WTC11 (cell line): ENCODE data around the gene KRTAP5-3. TPM values are rescaled to one million over a fixed set of nuclear protein-coding genes. Genes with fewer than 3 reads are reported as not detected.

Experiments
- ATAC-seq: fragments of 200-7000 bp; cut with Tn5 transposase; 2 replicates; pipeline ENCODE4 v1.10.0; 2021; ENCODE audit warnings: mild to moderate bottlenecking, moderate library complexity
- CTCF ChIA-PET: fragments of 300-600 bp; sonication (Branson Sonifier 250); formaldehyde crosslinking; loops from one replicate; lab custom pipeline; 2021; ENCODE audit warnings: antibody characterized with exemption; lab: Charles Lee
- POLR2A ChIA-PET: fragments of 350-600 bp; sonication (Branson Sonifier 250); formaldehyde crosslinking; loops from one replicate; lab custom pipeline; 2021; ENCODE audit warnings: antibody characterized with exemption; lab: Charles Lee
- DNase-seq: peaks from one replicate; pipeline ENCODE4 v3.0.0; 2021; ENCODE audit warnings: low spot score
- H3K27ac Mint-ChIP-seq: 2 replicates; pipeline ENCODE4 v1.8.0; 2021; ENCODE audit warnings: mixed read lengths
- H3K27me3 Mint-ChIP-seq: 2 replicates; pipeline ENCODE4 v1.8.0; 2021; ENCODE audit warnings: low read depth, mild to moderate bottlenecking, moderate library complexity, mixed read lengths
- H3K36me3 Mint-ChIP-seq: 2 replicates; pipeline ENCODE4 v1.8.0; 2021; ENCODE audit warnings: mixed read lengths
- H3K4me1 Mint-ChIP-seq: 2 replicates; pipeline ENCODE4 v1.8.0; 2022; ENCODE audit warnings: mixed read lengths
- H3K4me3 Mint-ChIP-seq: 2 replicates; pipeline ENCODE4 v1.8.0; 2021; ENCODE audit warnings: mild to moderate bottlenecking, moderate library complexity, mixed read lengths
- H3K9me3 Mint-ChIP-seq: 2 replicates; pipeline ENCODE4 v1.8.0; 2021; ENCODE audit warnings: mixed read lengths
- ELF4 ChIP-seq: sonication (generic); formaldehyde crosslinking; IDR thresholded peaks from 2 replicates; pipeline ENCODE4 v1.8.1; 2022; ENCODE audit warnings: low read depth, mild to moderate bottlenecking, moderate library complexity, missing genetic modification reagents
- EMX1 ChIP-seq: fragments of 250-450 bp; sonication (Bioruptor Pico); IDR thresholded peaks from 2 replicates; pipeline ENCODE4 v1.8.0; 2021; ENCODE audit warnings: mild to moderate bottlenecking
- FOXK1 ChIP-seq: sonication (generic); formaldehyde crosslinking; IDR thresholded peaks from 2 replicates; pipeline ENCODE4 v1.8.0; 2022; ENCODE audit warnings: mild to moderate bottlenecking, moderate library complexity, missing genetic modification reagents
- HMGA2 ChIP-seq: fragments of 250-450 bp; sonication (Bioruptor Pico); IDR thresholded peaks from 2 replicates; pipeline ENCODE4 v1.4.0; 2021; ENCODE audit warnings: mild to moderate bottlenecking, moderate library complexity
- JAZF1 ChIP-seq: fragments of 250-450 bp; sonication (Bioruptor Pico); IDR thresholded peaks from 2 replicates; pipeline ENCODE4 v1.9.0; 2021; ENCODE audit warnings: moderate library complexity, mild to moderate bottlenecking, inconsistent platforms
- JUN ChIP-seq: sonication (generic); formaldehyde crosslinking; IDR thresholded peaks from 2 replicates; pipeline ENCODE4 v1.8.0; 2023; ENCODE audit warnings: mild to moderate bottlenecking, missing genetic modification reagents
- MXD4 ChIP-seq: fragments of 250-450 bp; sonication (Bioruptor Pico); IDR thresholded peaks from 2 replicates; pipeline ENCODE4 v1.8.0; 2021; ENCODE audit warnings: mild to moderate bottlenecking, moderate library complexity, borderline replicate concordance
- MYBL2 ChIP-seq: sonication (generic); formaldehyde crosslinking; IDR thresholded peaks from 2 replicates; pipeline ENCODE4 v1.8.1; 2023; ENCODE audit warnings: mild to moderate bottlenecking, moderate library complexity, missing genetic modification reagents
- NR2C2 ChIP-seq: sonication (generic); formaldehyde crosslinking; IDR thresholded peaks from 2 replicates; pipeline ENCODE4 v1.8.0; 2022; ENCODE audit warnings: mild to moderate bottlenecking, missing genetic modification reagents
- RELA ChIP-seq: sonication (generic); formaldehyde crosslinking; IDR thresholded peaks from 2 replicates; pipeline ENCODE4 v1.8.1; 2022; ENCODE audit warnings: missing genetic modification reagents, mild to moderate bottlenecking, borderline replicate concordance
- SOX15 ChIP-seq: fragments of 250-450 bp; sonication (Bioruptor Pico); IDR thresholded peaks from 2 replicates; pipeline ENCODE4 v1.9.0; 2021; ENCODE audit warnings: mild to moderate bottlenecking
- TCF7 ChIP-seq: sonication (generic); formaldehyde crosslinking; IDR thresholded peaks from 2 replicates; pipeline ENCODE4 v1.8.0; 2022; ENCODE audit warnings: mild to moderate bottlenecking, low read depth, missing genetic modification reagents, moderate library complexity
- ZNF219 ChIP-seq: sonication (generic); formaldehyde crosslinking; IDR thresholded peaks from 2 replicates; pipeline ENCODE4 v1.8.0; 2023; ENCODE audit warnings: missing genetic modification reagents, mild to moderate bottlenecking, borderline replicate concordance
- ZNF317 ChIP-seq: sonication (generic); formaldehyde crosslinking; IDR thresholded peaks from 2 replicates; pipeline ENCODE4 v1.8.1; 2023; ENCODE audit warnings: low read depth, mild to moderate bottlenecking, moderate library complexity, missing genetic modification reagents, borderline replicate concordance
- total RNA-seq: library from RNA; stranded (reverse); gene quantifications from 3 replicates; pipeline ENCODE4 v1.2.3, GENCODE V29; 2021
- TF ChIP-seq, protein P1 (sequence below): fragments of 250-450 bp; sonication (Bioruptor Pico); IDR thresholded peaks from 2 replicates; pipeline ENCODE4 v1.8.0; 2021; ENCODE audit warnings: mild to moderate bottlenecking
- TF ChIP-seq, protein P2 (sequence below): fragments of 250-450 bp; sonication (Bioruptor Pico); IDR thresholded peaks from 2 replicates; pipeline ENCODE4 v1.9.0; 2021; ENCODE audit warnings: mild to moderate bottlenecking, borderline replicate concordance
- TF ChIP-seq, protein P3 (sequence below): fragments of 250-450 bp; sonication (Bioruptor Pico); IDR thresholded peaks from 2 replicates; pipeline ENCODE4 v1.9.0; 2021; ENCODE audit warnings: moderate library complexity, mild to moderate bottlenecking, inconsistent platforms, borderline replicate concordance
- TF ChIP-seq, protein P4 (sequence below): fragments of 250-450 bp; sonication (Bioruptor Pico); conservative IDR thresholded peaks from 2 replicates; pipeline ENCODE4 v1.9.0; 2021; ENCODE audit warnings: mild to moderate bottlenecking
- TF ChIP-seq, protein P5 (sequence below): sonication (generic); formaldehyde crosslinking; IDR thresholded peaks from 2 replicates; pipeline ENCODE4 v1.8.1; 2022; ENCODE audit warnings: low read depth, missing genetic modification reagents, borderline replicate concordance

Gene KRTAP5-3
- total RNA-seq, 1 experiment from 2014 or later, result not detected

DNA sequence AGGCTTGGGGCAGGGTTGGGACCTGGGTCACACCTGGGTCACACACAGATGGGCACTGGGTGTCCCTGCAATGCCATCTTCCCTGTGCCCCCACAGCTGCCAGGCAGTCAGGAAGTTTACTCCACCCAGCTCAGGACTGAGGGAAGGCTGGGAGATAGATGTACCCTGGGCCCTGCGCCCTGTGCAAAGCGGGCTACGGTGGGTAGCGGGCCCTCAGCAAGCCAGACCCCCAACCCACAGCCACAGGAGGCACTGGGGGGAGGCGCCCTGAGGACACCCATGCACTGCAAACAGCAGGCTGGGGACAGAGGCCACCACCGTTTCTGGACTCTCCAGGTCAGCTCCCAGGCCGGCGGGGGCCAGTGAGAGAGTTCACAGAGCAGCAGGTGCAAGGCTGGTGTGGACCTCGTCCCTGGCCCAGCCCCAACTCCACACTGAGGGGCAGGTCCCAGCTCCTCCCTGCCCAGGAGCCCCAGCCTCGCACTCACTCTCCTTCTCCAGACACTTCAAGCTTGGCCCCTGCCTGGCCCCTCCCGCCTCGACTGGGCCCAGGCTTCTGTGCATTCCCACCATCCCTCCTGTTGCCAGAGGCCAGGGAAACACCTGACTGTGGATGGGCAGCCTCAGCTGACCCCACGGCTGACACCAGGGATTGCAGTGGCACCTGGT is 41.1 kb downstream of the KRTAP5-3 start:
- Mint-ChIP-seq H3K27me3 (peaks cover 32% of the 10 kb centered on the region), H3K36me3 (no peaks in the 10 kb centered on the region), H3K27ac (no peak overlapping the region), H3K9me3 (no peaks in the 10 kb centered on the region), H3K4me1 (peaks cover 13% of the 10 kb centered on the region), H3K4me3 (no peak overlapping the region)
- CTCF ChIA-PET, result interaction anchor here (0.6 to 14.8 kb wide), 8 partner anchors 9 to 725 kb away, joined by 3 to 457 read pairs (median 6); partner anchors contain the start of gene SYT8
- DNase-seq, result no peak
- no peak for ATAC-seq
- TF ChIP-seq FOXK1 (CRISPR knock-in tag), result no peak
- TF ChIP-seq EMX1 (CRISPR knock-in tag), result no peak
- TF ChIP-seq JUN (CRISPR knock-in tag), result no peak
- TF ChIP-seq, protein P1, sequence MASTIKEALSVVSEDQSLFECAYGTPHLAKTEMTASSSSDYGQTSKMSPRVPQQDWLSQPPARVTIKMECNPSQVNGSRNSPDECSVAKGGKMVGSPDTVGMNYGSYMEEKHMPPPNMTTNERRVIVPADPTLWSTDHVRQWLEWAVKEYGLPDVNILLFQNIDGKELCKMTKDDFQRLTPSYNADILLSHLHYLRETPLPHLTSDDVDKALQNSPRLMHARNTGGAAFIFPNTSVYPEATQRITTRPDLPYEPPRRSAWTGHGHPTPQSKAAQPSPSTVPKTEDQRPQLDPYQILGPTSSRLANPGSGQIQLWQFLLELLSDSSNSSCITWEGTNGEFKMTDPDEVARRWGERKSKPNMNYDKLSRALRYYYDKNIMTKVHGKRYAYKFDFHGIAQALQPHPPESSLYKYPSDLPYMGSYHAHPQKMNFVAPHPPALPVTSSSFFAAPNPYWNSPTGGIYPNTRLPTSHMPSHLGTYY (CRISPR knock-in tag), result no peak
- TF ChIP-seq RELA (CRISPR knock-in tag), result no peak
- TF ChIP-seq, protein P2, sequence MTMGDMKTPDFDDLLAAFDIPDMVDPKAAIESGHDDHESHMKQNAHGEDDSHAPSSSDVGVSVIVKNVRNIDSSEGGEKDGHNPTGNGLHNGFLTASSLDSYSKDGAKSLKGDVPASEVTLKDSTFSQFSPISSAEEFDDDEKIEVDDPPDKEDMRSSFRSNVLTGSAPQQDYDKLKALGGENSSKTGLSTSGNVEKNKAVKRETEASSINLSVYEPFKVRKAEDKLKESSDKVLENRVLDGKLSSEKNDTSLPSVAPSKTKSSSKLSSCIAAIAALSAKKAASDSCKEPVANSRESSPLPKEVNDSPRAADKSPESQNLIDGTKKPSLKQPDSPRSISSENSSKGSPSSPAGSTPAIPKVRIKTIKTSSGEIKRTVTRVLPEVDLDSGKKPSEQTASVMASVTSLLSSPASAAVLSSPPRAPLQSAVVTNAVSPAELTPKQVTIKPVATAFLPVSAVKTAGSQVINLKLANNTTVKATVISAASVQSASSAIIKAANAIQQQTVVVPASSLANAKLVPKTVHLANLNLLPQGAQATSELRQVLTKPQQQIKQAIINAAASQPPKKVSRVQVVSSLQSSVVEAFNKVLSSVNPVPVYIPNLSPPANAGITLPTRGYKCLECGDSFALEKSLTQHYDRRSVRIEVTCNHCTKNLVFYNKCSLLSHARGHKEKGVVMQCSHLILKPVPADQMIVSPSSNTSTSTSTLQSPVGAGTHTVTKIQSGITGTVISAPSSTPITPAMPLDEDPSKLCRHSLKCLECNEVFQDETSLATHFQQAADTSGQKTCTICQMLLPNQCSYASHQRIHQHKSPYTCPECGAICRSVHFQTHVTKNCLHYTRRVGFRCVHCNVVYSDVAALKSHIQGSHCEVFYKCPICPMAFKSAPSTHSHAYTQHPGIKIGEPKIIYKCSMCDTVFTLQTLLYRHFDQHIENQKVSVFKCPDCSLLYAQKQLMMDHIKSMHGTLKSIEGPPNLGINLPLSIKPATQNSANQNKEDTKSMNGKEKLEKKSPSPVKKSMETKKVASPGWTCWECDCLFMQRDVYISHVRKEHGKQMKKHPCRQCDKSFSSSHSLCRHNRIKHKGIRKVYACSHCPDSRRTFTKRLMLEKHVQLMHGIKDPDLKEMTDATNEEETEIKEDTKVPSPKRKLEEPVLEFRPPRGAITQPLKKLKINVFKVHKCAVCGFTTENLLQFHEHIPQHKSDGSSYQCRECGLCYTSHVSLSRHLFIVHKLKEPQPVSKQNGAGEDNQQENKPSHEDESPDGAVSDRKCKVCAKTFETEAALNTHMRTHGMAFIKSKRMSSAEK, result no peak
- no peak for TF ChIP-seq ZNF317 (CRISPR knock-in tag)
- POLR2A ChIA-PET, result no interaction called here

DNA sequence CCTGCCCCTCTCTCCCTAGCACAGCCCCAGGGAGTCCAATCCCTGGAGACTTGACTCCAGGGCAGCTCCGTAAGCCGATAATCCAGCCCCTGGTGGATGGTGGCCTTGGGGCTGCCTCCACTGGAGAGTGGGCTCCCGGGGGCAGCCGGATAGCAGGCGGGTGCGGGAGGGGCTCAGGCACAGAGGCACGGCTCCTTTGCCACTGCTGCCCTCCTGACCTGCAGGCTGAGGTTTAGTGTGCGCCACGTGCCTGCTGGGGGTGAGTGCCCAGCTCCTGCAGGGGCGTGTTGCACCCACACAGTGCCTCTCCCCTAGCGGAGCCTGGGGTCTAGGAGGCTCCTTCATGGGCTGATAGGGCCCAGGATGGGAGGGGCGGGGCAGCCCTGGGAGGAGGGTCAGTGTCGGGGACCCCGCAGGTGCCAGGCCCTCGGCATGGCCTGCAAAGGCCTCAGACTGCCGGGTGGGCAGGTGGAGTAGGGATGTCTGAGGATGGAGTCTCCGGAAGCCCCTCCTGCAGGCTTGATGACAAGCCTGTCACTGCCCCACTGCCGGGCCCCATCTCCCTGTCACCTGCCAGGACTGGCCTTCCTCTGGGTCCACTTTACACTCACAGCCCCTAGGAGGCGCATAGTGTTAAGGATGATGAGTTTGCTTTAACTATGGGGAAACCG is 41.7 kb downstream of the KRTAP5-3 start:
- H3K4me1 Mint-ChIP-seq, result peaks cover 13% of the 10 kb centered on the region
- DNase-seq (no peak), ATAC-seq (no peak)
- POLR2A ChIA-PET, result interaction anchor here (1.0 kb wide), 1 partner anchor 20 kb away, joined by 3 read pairs; no protein-coding TSS in a partner anchor
- peaks cover 32% of the 10 kb centered on the region for H3K27me3 Mint-ChIP-seq
- H3K27ac Mint-ChIP-seq, result no peak overlapping the region
- TF ChIP-seq, protein P3, sequence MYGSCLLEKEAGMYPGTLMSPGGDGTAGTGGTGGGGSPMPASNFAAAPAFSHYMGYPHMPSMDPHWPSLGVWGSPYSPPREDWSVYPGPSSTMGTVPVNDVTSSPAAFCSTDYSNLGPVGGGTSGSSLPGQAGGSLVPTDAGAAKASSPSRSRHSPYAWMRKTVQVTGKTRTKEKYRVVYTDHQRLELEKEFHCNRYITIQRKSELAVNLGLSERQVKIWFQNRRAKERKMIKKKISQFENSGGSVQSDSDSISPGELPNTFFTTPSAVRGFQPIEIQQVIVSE (CRISPR knock-in tag), result no peak
- TF ChIP-seq, protein P4, sequence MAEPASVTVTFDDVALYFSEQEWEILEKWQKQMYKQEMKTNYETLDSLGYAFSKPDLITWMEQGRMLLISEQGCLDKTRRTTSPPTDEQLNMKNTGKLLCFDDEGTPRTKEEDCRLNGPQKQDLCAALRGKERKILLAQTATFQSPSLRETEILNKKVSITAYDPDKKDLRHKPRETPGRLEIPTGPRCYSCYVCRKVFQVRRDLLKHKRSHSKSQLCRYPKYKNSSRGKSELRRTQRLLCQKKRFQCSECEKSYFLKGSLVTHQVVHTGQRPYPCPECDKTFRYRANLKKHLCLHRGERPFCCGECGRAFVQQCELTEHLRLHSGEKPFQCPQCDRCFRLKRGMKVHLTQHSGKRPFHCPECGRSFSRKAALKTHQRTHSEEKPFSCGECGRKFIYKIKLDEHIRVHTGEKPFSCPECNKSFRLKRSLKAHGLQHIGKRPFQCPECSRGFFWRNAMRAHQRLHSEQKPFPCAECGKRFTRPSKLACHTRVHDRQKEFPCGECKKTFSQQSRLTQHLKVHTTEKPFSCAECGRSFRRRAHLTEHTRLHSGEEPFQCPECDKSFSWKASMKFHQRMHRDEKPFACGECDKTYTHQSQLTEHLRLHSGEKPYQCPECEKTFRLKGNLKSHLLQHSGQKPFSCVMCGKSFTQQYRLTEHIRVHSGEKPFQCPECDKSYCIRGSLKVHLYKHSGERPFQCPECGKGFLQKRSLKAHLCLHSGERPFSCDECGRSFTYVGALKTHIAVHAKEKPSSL (CRISPR knock-in tag), result no peak
- no peak for TF ChIP-seq HMGA2 (CRISPR knock-in tag)
- no peak for TF ChIP-seq ZNF219
- TF ChIP-seq ELF4 (CRISPR knock-in tag), result no peak
- no peak for TF ChIP-seq JAZF1 (CRISPR knock-in tag)
- no peak for TF ChIP-seq MYBL2 (CRISPR knock-in tag)
- TF ChIP-seq TCF7 (CRISPR knock-in tag), result no peak
- TF ChIP-seq SOX15 (CRISPR knock-in tag), result no peak
- TF ChIP-seq MXD4 (CRISPR knock-in tag), result no peak
- TF ChIP-seq, protein P5, sequence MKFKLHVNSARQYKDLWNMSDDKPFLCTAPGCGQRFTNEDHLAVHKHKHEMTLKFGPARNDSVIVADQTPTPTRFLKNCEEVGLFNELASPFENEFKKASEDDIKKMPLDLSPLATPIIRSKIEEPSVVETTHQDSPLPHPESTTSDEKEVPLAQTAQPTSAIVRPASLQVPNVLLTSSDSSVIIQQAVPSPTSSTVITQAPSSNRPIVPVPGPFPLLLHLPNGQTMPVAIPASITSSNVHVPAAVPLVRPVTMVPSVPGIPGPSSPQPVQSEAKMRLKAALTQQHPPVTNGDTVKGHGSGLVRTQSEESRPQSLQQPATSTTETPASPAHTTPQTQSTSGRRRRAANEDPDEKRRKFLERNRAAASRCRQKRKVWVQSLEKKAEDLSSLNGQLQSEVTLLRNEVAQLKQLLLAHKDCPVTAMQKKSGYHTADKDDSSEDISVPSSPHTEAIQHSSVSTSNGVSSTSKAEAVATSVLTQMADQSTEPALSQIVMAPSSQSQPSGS (CRISPR knock-in tag), result no peak
- no peak for TF ChIP-seq NR2C2
- H3K36me3 Mint-ChIP-seq, result no peaks in the 10 kb centered on the region
- H3K9me3 Mint-ChIP-seq, result no peaks in the 10 kb centered on the region
- CTCF ChIA-PET, result interaction anchor here (0.7 to 14.8 kb wide), 7 partner anchors 8 to 29 kb away, joined by 3 to 457 read pairs (median 9); no protein-coding TSS in a partner anchor
- no peak overlapping the region for H3K4me3 Mint-ChIP-seq
